Fibroblast of pulmonary artery (primary cell): ENCODE results near the gene SELP.

Source experiments
- DNase-seq: peaks from one replicate; pipeline ENCODE4 v3.0.0-alpha.2; 2010; ENCODE audit warnings: low read depth
- H3K4me3 ChIP-seq: replicated peaks from 2 replicates; pipeline ENCODE4 v1.5.1; 2011; ENCODE audit warnings: low read depth, mild to moderate bottlenecking, control low read depth, low read length, moderate library complexity
- TF ChIP-seq, protein P1 (sequence below): IDR thresholded peaks from 2 replicates; pipeline ENCODE4 v1.5.1; 2011; ENCODE audit warnings: mild to moderate bottlenecking, control low read depth, low read length, inconsistent platforms; ENCODE audit errors: missing control alignments

SELP gene

GRCh38 chr1:169595764-169596711 lies 33.9 kb downstream of the SELP start:
- TF ChIP-seq, protein P1, sequence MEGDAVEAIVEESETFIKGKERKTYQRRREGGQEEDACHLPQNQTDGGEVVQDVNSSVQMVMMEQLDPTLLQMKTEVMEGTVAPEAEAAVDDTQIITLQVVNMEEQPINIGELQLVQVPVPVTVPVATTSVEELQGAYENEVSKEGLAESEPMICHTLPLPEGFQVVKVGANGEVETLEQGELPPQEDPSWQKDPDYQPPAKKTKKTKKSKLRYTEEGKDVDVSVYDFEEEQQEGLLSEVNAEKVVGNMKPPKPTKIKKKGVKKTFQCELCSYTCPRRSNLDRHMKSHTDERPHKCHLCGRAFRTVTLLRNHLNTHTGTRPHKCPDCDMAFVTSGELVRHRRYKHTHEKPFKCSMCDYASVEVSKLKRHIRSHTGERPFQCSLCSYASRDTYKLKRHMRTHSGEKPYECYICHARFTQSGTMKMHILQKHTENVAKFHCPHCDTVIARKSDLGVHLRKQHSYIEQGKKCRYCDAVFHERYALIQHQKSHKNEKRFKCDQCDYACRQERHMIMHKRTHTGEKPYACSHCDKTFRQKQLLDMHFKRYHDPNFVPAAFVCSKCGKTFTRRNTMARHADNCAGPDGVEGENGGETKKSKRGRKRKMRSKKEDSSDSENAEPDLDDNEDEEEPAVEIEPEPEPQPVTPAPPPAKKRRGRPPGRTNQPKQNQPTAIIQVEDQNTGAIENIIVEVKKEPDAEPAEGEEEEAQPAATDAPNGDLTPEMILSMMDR = no peak
- H3K4me3 ChIP-seq = no peak overlapping the region
- DNase-seq = peak; percentile 67

- no peak for DNase-seq
- no peak overlapping the region for H3K4me3 ChIP-seq
- TF ChIP-seq, protein P1 = no peak
These were observed 35.5 kb downstream of the SELP start for GRCh38 chr1:169594391-169594790.

GRCh38 chr1:169590932-169591331 lies 39.0 kb downstream of the SELP start:
- DNase-seq = no peak
- TF ChIP-seq, protein P1 = no peak
- no peak overlapping the region for H3K4me3 ChIP-seq

- no peak overlapping the region for H3K4me3 ChIP-seq
- no peak for DNase-seq
- TF ChIP-seq, protein P1 = no peak
These were observed 41.0 kb downstream of the SELP start for GRCh38 chr1:169588785-169589485.

DNA sequence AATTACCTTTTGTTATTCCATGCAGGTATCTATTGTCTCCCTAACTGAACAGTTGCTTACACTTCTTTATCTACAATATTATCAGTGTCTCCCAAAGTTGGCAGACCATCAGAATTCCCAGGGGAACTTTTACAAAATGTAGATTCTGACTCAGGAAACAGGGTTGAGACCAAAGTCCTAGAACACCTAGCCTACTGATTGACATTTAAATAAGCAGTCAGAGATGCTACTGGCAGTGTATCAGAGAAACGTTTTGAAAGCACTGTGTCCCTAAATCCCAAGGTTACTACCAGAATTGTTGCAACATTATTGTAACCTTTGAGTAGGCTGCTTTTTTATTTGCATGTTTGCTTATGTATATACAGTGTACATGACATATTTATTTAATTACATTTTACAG lies 41.8 kb downstream of the SELP start:
- no peak overlapping the region for H3K4me3 ChIP-seq
- TF ChIP-seq, protein P1 = no peak
- DNase-seq = no peak

GRCh38 chr1:169586395-169587255 lies 43.3 kb downstream of the SELP start, which contains the start of gene F5:
Gene F5, minus strand, starts transcription at chr1:169586481. Its CDS starts 95 bp downstream, at chr1:169586386.
- DNase-seq = peak; percentile 75
- TF ChIP-seq, protein P1 = peak; percentile 70
- H3K4me3 ChIP-seq = no peak within 1 kb of the TSS
